NCI-H748 (cell line): Measurements from ENCODE around the gene OSCP1.

Experiments
- DNase-seq: peaks from one replicate; lab custom pipeline; 2025; ENCODE audit not compliant: unreplicated experiment; lab: John Stamatoyannopoulos, UW

The OSCP1 gene

DNA sequence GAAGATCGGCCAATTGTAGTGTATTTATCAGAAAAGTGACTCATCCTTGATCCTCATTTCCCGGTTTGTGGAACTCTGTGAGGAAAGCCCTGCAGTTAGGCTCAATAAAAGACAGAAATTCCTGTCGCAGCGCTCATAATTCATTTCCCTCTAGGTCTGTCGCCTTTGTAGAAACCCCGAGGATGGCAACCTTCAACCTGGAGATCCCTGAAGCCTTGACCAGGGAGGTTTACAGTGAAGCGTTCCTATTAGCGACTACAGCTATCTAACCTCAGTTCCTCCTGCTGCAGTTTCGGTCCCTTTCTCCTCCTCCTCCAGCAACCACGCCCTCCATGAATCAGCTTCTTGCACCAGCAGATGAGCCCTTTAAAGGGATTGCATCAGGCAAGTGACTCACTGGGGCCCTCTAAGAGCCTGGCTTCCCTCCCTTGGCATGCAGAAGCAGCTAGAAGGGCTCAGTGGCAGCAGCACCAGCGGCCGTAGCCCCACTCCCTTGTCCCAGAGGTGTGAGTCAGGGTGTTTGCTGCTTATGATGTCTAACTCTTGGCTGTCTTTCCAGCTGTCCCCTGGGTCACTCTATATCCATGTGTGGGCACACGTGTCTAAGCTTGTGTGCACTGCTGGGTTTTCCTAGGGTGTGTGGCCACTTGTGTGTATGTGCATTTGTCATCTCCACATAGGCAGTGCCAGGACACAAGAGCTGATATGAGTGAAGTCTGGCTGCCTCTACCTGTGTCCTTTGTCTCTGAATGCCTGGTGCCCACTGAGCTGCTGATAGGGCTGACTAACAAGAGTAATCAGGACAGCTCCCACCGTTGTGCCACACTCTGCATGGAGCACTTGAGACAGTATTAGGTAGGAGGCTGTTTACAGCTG lies 63.7 kb downstream of the OSCP1 start:
- DNase-seq: peak; percentile 70

DNA sequence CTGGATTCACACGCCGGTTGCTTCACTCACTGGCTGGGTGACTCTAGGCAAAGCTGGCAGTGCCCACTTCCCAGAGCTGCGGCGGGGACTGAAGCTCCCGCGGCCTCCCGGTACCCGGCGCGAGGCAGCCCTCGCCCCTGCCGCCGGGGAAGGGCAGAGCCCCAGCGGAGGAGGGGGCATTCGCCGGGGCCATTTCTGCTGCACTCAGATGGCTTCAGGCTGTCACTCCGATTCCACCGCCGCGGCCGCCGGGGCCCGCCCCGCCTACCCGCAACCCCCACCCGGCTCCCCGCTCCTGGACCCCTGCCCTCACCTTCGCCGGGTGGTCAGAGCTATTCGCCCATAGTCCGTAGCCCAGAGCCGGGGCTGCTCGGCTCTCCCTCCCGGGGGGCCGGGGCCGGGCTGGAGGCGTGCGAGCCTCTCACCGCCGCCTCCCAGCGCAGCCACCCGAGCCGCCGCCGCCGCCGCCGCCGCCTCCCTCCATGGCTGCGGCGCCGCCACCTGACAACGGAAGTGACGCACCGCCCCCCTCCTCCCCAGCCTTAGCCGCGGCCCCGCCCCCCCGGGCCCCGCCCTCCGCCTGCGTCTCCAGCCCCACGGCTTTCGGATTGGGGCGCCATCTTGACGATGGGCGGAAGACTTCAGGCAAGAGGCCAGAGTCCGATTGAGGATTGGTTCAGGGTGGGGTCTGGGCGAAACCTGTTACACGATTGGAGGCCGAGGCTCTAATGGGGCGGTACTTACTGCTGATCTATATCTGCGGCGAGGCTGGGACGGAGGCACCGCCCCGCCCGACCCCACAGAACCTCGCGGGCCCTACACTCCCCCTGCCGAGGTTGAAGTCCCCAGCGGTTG lies 64.6 kb downstream of the OSCP1 start, which contains the start of gene STK40:
STK40 (minus strand) TSS at position 515 of the 855 bp plus-strand sequence. CDS start 24,592 bp downstream, outside the sequence.
- peak; percentile 98 for DNase-seq

GRCh38 chr1:36384542-36385409 lies 65.5 kb downstream of the OSCP1 start:
- peak; percentile 70 for DNase-seq

DNA sequence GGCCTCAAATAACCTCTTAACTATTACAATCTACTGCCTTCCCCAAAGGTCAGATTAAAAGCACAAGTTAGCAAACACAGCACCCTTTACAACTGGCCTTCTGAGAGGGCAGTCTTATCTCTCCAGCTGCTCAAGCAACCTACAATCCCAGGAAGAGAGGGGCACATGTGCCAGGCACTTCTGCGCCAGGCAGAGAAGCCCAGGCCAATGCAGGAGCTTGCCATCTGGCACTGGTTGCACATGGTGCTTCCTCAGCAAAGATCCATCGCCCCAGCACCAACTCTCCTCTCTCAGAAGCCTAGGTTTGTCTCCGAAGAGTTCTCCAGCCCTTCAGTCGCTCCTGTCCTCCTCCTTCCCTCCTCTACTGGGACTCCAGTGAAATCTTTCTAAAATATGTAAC lies 67.0 kb downstream of the OSCP1 start:
- DNase-seq: no peak

GRCh38 chr1:36382669-36383068 lies 67.6 kb downstream of the OSCP1 start:
- DNase-seq: no peak

DNA sequence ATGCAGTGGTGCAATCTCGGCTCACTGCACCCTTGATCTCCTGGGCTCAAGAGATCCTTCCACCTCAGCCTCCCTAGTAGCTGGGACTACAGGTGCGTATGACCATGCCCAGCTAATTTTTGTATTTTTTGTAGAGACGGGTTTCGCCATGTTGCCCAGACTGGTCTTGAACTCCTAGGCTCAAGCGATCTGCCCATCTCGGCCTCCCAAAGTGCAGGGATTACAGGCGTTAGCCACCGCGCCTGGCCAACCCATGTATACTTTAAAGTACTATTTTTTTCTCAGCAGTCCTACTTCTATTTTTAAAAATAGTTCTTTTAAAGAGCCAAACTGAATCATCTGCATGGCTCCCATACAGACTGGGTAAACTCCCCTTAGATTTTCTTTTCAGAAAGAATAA lies 68.0 kb downstream of the OSCP1 start:
- DNase-seq: no peak

- DNase-seq: no peak
Observed at GRCh38 chr1:36381405-36381804, 68.8 kb downstream of the OSCP1 start.

DNA sequence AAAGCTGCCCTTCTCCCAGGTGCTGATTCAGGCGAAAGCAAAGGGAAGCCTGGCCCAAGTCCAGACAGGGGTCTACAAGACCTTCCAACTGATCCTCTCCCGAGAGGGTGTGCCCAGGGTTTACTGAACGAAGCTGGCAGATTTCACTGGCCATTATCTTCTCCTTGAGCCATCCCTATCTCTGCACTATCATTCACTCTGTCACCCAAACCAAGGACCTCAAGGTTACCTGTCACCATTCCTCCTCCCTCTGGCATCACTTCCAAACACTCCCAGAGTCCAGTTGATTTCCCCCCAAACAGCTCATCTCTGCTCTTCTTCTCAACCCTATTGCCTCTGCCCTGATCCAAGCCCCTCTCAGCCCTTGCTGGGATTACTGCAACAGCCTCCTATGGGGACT lies 69.5 kb downstream of the OSCP1 start:
- no peak for DNase-seq

GRCh38 chr1:36380143-36380619 lies 70.1 kb downstream of the OSCP1 start:
- DNase-seq: no peak

GRCh38 chr1:36377791-36378492 lies 72.3 kb downstream of the OSCP1 start:
- DNase-seq: no peak

DNA sequence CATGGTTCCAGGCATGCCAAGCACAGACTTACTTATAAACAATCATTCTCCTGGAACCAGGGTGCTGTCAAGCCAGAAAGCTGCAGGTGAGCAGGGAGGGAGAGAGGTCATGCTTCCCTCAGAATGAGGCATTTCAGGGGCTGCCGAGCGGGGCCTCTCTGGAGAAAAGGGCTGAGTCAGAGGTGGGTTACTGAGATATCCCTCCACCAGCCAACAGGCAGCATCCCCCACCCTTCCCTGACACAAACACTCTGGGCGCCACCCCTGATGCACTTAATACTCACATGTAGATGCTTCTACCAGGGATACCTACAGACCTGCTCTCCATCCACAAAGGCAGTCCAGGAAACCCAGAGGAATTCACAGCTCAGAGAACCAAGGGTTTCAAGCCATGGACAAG lies 77.6 kb downstream of the OSCP1 start:
- DNase-seq: no peak

DNA sequence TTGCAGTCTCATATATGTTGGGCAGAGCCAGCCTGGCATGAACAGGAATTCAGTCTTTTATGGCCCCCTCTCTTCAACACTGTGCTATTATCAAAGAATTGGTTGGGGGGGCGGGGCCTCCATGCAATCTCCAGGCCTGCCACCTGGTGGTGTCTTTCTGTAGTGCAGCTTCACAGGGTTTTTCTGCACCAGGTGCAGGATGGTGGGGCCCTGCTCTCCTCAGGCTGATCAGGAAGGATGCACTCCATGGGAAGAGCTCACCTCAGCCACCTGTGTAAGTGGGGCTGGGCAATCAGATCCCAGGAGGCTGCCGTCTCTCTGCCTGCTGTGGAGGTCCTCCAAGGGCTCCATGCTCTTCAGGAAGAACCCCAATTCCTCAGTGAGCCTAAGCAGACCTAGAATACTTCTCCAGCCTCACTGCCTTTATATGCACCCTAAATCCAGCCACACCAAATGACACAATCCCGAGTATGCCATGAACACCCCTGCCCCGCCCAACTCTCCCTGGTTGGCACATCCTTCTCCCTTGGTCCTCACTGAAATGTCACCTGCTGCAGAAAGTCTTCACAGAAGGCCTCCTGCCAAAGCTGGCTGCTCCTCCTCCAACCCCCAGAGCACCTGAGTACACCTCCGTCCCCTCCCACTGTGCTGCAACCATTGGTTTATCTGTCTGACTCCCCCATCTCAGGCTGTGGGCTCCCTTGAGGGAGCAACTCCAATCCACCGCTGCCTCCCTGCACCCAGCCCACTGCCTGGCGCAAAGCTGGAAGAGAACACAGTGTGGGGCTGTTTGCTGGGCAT lies 81.0 kb downstream of the OSCP1 start:
- DNase-seq: peak; percentile 57
